ENCODE data around the gene EREG. TPM values are rescaled to one million over a fixed set of nuclear protein-coding genes. Genes with fewer than 3 reads are reported as not detected.

The EREG gene
- total RNA-seq, 1 donor from 2014 or later, result 1.3 TPM

GRCh38 chr4:74414149-74414809 is 49.3 kb downstream of the EREG start:
- no peaks in the 10 kb centered on the region for H3K36me3 Mint-ChIP-seq (ENCODE audit: unreplicated experiment)
- DNase-seq (ENCODE audit: extremely low spot score, unreplicated experiment), result no peak
- H3K4me3 Mint-ChIP-seq (ENCODE audit: unreplicated experiment), result no peak overlapping the region
- H3K27me3 Mint-ChIP-seq (ENCODE audit: unreplicated experiment), result no peaks in the 10 kb centered on the region
- TF ChIP-seq CTCF (IDR thresholded peaks at IDR 0.05), result no peak
- peaks cover 24% of the 10 kb centered on the region for H3K4me1 Mint-ChIP-seq (ENCODE audit: unreplicated experiment)
- H3K27ac Mint-ChIP-seq (ENCODE audit: unreplicated experiment), result no peak overlapping the region
- no peaks in the 10 kb centered on the region for H3K9me3 Mint-ChIP-seq (ENCODE audit: unreplicated experiment)

- Mint-ChIP-seq H3K9me3 (ENCODE audit: unreplicated experiment) (no peaks in the 10 kb centered on the region), H3K36me3 (ENCODE audit: unreplicated experiment) (no peaks in the 10 kb centered on the region), H3K27ac (ENCODE audit: unreplicated experiment) (no peak overlapping the region), H3K27me3 (ENCODE audit: unreplicated experiment) (no peaks in the 10 kb centered on the region), H3K4me3 (ENCODE audit: unreplicated experiment) (no peak overlapping the region), H3K4me1 (ENCODE audit: unreplicated experiment) (peaks cover 24% of the 10 kb centered on the region)
- no peak for DNase-seq (ENCODE audit: extremely low spot score, unreplicated experiment)
- TF ChIP-seq CTCF (IDR thresholded peaks at IDR 0.05), result no peak
Measured at GRCh38 chr4:74415602-74416300, 50.8 kb downstream of the EREG start.

GRCh38 chr4:74418063-74418670 is 53.2 kb downstream of the EREG start:
- Mint-ChIP-seq H3K4me3 (ENCODE audit: unreplicated experiment) (no peak overlapping the region), H3K27ac (ENCODE audit: unreplicated experiment) (peak overlapping the region; percentile 32), H3K4me1 (ENCODE audit: unreplicated experiment) (peaks cover 24% of the 10 kb centered on the region), H3K27me3 (ENCODE audit: unreplicated experiment) (no peaks in the 10 kb centered on the region), H3K9me3 (ENCODE audit: unreplicated experiment) (no peaks in the 10 kb centered on the region), H3K36me3 (ENCODE audit: unreplicated experiment) (no peaks in the 10 kb centered on the region)
- no peak for DNase-seq (ENCODE audit: extremely low spot score, unreplicated experiment)
- TF ChIP-seq CTCF (IDR thresholded peaks at IDR 0.05), result no peak

GRCh38 chr4:74420863-74421262 is 55.9 kb downstream of the EREG start:
- H3K9me3 Mint-ChIP-seq (ENCODE audit: unreplicated experiment), result no peaks in the 10 kb centered on the region
- no peaks in the 10 kb centered on the region for H3K36me3 Mint-ChIP-seq (ENCODE audit: unreplicated experiment)
- no peaks in the 10 kb centered on the region for H3K27me3 Mint-ChIP-seq (ENCODE audit: unreplicated experiment)
- DNase-seq (ENCODE audit: extremely low spot score, unreplicated experiment), result no peak
- no peak for TF ChIP-seq CTCF (IDR thresholded peaks at IDR 0.05)
- H3K27ac Mint-ChIP-seq (ENCODE audit: unreplicated experiment), result no peak overlapping the region
- peaks cover 23% of the 10 kb centered on the region for H3K4me1 Mint-ChIP-seq (ENCODE audit: unreplicated experiment)
- no peak overlapping the region for H3K4me3 Mint-ChIP-seq (ENCODE audit: unreplicated experiment)

- DNase-seq (ENCODE audit: extremely low spot score, unreplicated experiment), result no peak
- no peak overlapping the region for H3K4me3 Mint-ChIP-seq (ENCODE audit: unreplicated experiment)
- no peaks in the 10 kb centered on the region for H3K27me3 Mint-ChIP-seq (ENCODE audit: unreplicated experiment)
Measured at GRCh38 chr4:74423104-74423503, 58.2 kb downstream of the EREG start.

More at GRCh38 chr4:74423104-74423503, 58.2 kb downstream of the EREG start:
- TF ChIP-seq CTCF (IDR thresholded peaks at IDR 0.05), result no peak
- Mint-ChIP-seq H3K36me3 (ENCODE audit: unreplicated experiment) (no peaks in the 10 kb centered on the region), H3K9me3 (ENCODE audit: unreplicated experiment) (no peaks in the 10 kb centered on the region), H3K27ac (ENCODE audit: unreplicated experiment) (no peak overlapping the region), H3K4me1 (ENCODE audit: unreplicated experiment) (peaks cover 18% of the 10 kb centered on the region)

All from osteocyte (in vitro differentiated cells).